Karpas-422 (cell line): Measurements from ENCODE around the gene CCDC150. TPM values are rescaled to one million over a fixed set of nuclear protein-coding genes. Genes with fewer than 3 reads are reported as not detected.
"Not testable (repeated sequence)": the region's sequence is repeated elsewhere in the genome, so short reads cannot be mapped to it uniquely, and the experiment has no call there.

Experiments
- DNase-seq: peaks from one replicate; pipeline ENCODE4 v3.0.0-alpha.2; 2015
- H2AFZ ChIP-seq: fragments of 200-600 bp; sonication (generic); 2 replicates; pipeline ENCODE4 v1.6.1; 2014; ENCODE audit warnings: antibody characterized with exemption, low read length, mixed read lengths
- H3K27ac ChIP-seq: fragments of 200-600 bp; sonication (generic); 2 replicates; pipeline ENCODE4 v1.5.1; 2014; ENCODE audit warnings: mild to moderate bottlenecking, low read length, moderate library complexity
- H3K27me3 ChIP-seq: fragments of 200-600 bp; sonication (generic); 2 replicates; pipeline ENCODE4 v1.6.1; 2014; ENCODE audit warnings: low read length, mixed read lengths
- H3K36me3 ChIP-seq: fragments of 200-600 bp; sonication (generic); 2 replicates; pipeline ENCODE4 v1.6.1; 2014; ENCODE audit warnings: low read length, mixed read lengths; ENCODE audit not compliant: insufficient read depth
- H3K4me1 ChIP-seq: fragments of 200-600 bp; sonication (generic); 2 replicates; pipeline ENCODE4 v1.6.1; 2014; ENCODE audit warnings: mild to moderate bottlenecking, low read length, mixed read lengths
- H3K4me2 ChIP-seq: fragments of 200-600 bp; sonication (generic); 2 replicates; pipeline ENCODE4 v1.6.1; 2014; ENCODE audit warnings: low read length, low read depth, mild to moderate bottlenecking; ENCODE audit not compliant: poor library complexity, severe bottlenecking
- H3K4me3 ChIP-seq: fragments of 200-600 bp; sonication (generic); 2 replicates; pipeline ENCODE4 v1.5.1; 2014; ENCODE audit warnings: mild to moderate bottlenecking, antibody characterized with exemption, low read length, mixed read lengths
- H3K79me2 ChIP-seq: fragments of 200-600 bp; sonication (generic); 2 replicates; pipeline ENCODE4 v1.6.1; 2014; ENCODE audit warnings: mild to moderate bottlenecking, low read length, mixed read lengths
- H3K9ac ChIP-seq: fragments of 200-600 bp; sonication (generic); 2 replicates; pipeline ENCODE4 v1.6.0; 2014; ENCODE audit warnings: low read length
- H3K9me2 ChIP-seq: fragments of 200-600 bp; sonication (generic), shearing (Covaris generic); replicated peaks from 2 replicates; pipeline ENCODE4 v1.6.0; 2014; ENCODE audit warnings: mild to moderate bottlenecking, low read length, moderate library complexity; ENCODE audit not compliant: insufficient read depth
- H3K9me3 ChIP-seq: fragments of 300-700, 200-600 bp; sonication (generic); 2 replicates; pipeline ENCODE4 v1.6.1; 2014; ENCODE audit warnings: low read length, mixed read lengths
- H4K20me1 ChIP-seq: fragments of 200-600 bp; sonication (generic); 2 replicates; pipeline ENCODE4 v1.6.1; 2014; ENCODE audit warnings: mild to moderate bottlenecking, antibody characterized with exemption, low read length, low read depth; ENCODE audit not compliant: insufficient read depth
- total RNA-seq: library from RNA; depleted of rRNA; stranded (reverse); fragments of >200 nt; shearing (Covaris generic); gene quantifications from 2 replicates; pipeline ENCODE4 v1.2.3, GENCODE V29; 2014; ENCODE audit warnings: low replicate concordance

Gene CCDC150
- total RNA-seq, 1 experiment from 2014 or later: 31.0 TPM

DNA sequence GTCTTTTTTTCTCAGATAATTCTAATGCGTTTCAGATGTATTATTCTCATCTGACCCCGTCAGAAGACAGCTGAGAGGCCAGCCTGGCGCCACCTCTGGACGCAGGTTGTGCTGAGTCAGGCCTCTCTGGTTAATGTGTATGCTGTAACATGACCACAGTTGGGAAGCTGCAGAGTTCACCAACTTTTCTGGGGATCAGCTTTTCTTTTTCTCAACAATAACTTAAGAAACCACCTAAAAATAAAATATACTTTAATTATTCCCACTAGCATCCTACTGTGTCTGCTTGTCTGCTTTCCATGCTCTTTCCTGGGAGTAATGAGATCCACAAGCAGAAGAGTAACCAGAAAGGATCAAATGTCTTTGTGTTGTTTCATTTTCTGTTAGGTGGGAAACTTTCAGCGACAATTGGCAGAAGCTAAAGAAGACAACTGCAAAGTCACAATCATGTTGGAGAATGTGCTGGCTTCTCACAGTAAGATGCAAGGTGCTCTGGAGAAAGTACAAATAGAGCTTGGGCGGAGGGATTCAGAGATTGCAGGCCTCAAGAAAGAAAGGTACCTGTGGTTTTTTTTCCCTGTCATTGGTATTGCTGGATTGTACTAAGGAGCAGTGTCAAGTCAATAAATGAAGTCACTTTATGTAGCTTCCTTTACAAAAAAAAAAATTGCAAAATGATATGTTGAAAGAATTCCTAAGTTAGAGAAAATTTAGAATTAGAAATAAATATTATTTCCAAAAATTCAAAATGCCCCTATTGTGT lies 79.8 kb downstream of the CCDC150 start:
- Histone ChIP-seq H2AFZ (no peak overlapping the region), H3K9me3 (no peaks in the 10 kb centered on the region), H3K27ac (no peak overlapping the region), H3K4me3 (no peak overlapping the region), H3K27me3 (no peaks in the 10 kb centered on the region), H3K4me2 (no peak overlapping the region), H3K79me2 (no peaks in the 10 kb centered on the region), H3K9ac (no peak overlapping the region), H3K9me2 (no peaks in the 10 kb centered on the region), H4K20me1 (no peaks in the 10 kb centered on the region), H3K4me1 (no peaks in the 10 kb centered on the region), H3K36me3 (peaks cover 18% of the 10 kb centered on the region; the same call in 1 of the 2 replicates)
- no peak for DNase-seq

GRCh38 chr2:196723571-196723970 lies 84.1 kb downstream of the CCDC150 start:
- Histone ChIP-seq H3K27ac (no peak overlapping the region), H3K79me2 (no peaks in the 10 kb centered on the region), H2AFZ (no peak overlapping the region), H3K9ac (no peak overlapping the region), H3K4me1 (no peaks in the 10 kb centered on the region), H3K36me3 (peaks cover 35% of the 10 kb centered on the region; the same call in 1 of the 2 replicates), H3K9me3 (no peaks in the 10 kb centered on the region), H3K4me2 (no peak overlapping the region), H3K27me3 (no peaks in the 10 kb centered on the region), H3K4me3 (no peak overlapping the region), H4K20me1 (no peaks in the 10 kb centered on the region), H3K9me2 (no peaks in the 10 kb centered on the region)
- no peak for DNase-seq

GRCh38 chr2:196725218-196725617 lies 85.7 kb downstream of the CCDC150 start:
- H3K4me1 ChIP-seq: no peaks in the 10 kb centered on the region
- no peak overlapping the region for H3K27ac ChIP-seq
- H3K27me3 ChIP-seq: no peaks in the 10 kb centered on the region
- H3K9ac ChIP-seq: no peak overlapping the region
- no peak for DNase-seq
- no peaks in the 10 kb centered on the region for H4K20me1 ChIP-seq
- no peak overlapping the region for H2AFZ ChIP-seq
- no peaks in the 10 kb centered on the region for H3K9me3 ChIP-seq
- no peak overlapping the region for H3K4me3 ChIP-seq
- H3K9me2 ChIP-seq: no peaks in the 10 kb centered on the region
- no peak overlapping the region for H3K4me2 ChIP-seq
- no peaks in the 10 kb centered on the region for H3K79me2 ChIP-seq
- peaks cover 51% of the 10 kb centered on the region; the same call in 1 of the 2 replicates for H3K36me3 ChIP-seq

DNA sequence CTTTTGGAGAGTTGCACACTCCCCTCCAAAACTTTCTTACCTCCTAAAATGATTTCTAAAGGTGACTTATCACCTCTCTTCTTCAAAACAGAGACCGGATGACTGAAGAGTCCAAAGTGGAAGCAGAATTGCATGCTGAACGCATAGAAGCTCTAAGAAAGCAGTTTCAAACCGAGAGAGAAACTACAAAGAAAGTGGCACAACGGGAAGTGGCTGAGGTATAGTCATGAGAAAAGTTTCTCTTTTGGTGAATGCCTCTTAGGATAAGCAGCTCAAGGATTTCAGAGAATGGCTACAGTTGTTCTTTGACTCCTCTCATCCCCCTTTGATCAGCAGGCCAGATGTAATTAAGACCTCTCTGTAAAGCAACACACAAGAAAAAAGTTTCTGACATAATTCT lies 86.4 kb downstream of the CCDC150 start:
- Histone ChIP-seq H2AFZ (no peak overlapping the region), H3K79me2 (no peaks in the 10 kb centered on the region), H3K4me2 (no peak overlapping the region), H3K27ac (no peak overlapping the region), H3K4me3 (no peak overlapping the region), H4K20me1 (no peaks in the 10 kb centered on the region), H3K9me2 (no peaks in the 10 kb centered on the region), H3K27me3 (no peaks in the 10 kb centered on the region), H3K9ac (no peak overlapping the region), H3K4me1 (no peaks in the 10 kb centered on the region), H3K9me3 (no peaks in the 10 kb centered on the region), H3K36me3 (peaks cover 53% of the 10 kb centered on the region; the same call in 1 of the 2 replicates)
- DNase-seq: no peak

DNA sequence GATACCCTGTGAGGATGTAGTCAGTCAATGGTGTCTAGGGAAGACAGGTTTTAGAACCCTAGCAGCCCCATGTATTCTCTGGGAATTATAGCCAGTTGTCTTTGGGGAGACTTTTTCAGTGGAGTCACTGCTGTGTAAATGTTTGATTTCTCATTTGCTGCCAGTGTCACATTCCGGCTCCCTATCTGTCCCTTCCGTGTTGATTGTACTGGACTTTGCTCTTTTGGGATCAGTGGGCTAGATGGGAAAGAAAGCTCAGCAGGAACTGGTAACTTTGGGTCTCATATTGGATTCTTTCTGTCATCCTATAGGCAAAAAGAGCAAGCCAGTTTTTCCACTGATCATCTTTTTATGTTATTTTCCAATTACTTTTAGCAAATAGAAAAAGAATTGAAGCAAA lies 89.9 kb downstream of the CCDC150 start:
- Histone ChIP-seq H3K9ac (no peak overlapping the region), H3K4me2 (no peak overlapping the region), H3K27me3 (no peaks in the 10 kb centered on the region), H3K9me2 (no peaks in the 10 kb centered on the region), H3K79me2 (no peaks in the 10 kb centered on the region), H3K9me3 (no peaks in the 10 kb centered on the region), H2AFZ (no peak overlapping the region), H3K4me3 (no peak overlapping the region), H3K36me3 (peaks cover 66% of the 10 kb centered on the region), H4K20me1 (no peaks in the 10 kb centered on the region), H3K4me1 (no peaks in the 10 kb centered on the region), H3K27ac (no peak overlapping the region)
- no peak for DNase-seq

DNA sequence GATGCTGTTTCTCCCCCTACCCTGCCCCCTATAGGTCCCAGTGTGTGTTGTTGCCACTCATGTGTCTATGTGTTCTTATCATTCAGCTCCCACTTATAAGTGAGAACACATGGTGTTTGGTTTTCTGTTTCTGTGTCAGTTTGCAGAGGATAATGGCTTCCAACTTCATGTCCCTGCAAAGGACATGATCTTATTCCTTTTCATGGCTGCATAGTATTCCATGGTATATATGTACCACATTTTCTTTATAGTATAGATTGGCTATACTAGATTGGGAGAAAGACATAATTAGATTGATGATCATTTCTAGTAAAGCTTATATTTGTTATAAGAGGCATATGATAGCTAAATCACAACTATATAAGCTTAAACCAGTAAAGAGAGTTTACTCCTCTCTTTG lies 97.1 kb downstream of the CCDC150 start:
- H3K9ac ChIP-seq, H3K4me1 ChIP-seq, H4K20me1 ChIP-seq, H3K27ac ChIP-seq, H3K9me2 ChIP-seq, H2AFZ ChIP-seq, H3K4me2 ChIP-seq, H3K4me3 ChIP-seq, H3K79me2 ChIP-seq, H3K27me3 ChIP-seq, DNase-seq: not testable (repeated sequence)
- peaks cover 11% of the 10 kb centered on the region; the same call in 1 of the 2 replicates for H3K9me3 ChIP-seq
- H3K36me3 ChIP-seq: peaks cover 51% of the 10 kb centered on the region

DNA sequence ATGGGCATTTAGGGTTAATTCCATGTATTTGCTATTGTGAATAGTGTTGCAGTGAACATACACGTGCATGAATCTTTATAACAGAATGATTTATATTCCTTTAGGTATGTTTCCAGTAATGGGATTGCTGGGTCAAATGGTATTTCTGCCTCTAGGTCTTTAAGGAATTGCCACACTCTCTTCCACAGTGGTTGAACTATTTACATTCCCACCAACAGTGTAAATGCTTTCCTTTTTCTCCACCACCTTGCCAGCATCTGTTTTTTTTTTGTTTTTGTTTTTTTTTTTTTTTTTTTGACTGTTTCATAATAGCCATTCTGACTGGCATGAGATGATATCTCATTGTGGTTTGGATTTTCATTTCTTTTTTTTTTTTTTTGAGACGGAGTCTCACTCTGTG lies 97.5 kb downstream of the CCDC150 start:
- no peaks in the 10 kb centered on the region for H3K9me2 ChIP-seq
- H3K9ac ChIP-seq: no peak overlapping the region
- DNase-seq: no peak

DNA sequence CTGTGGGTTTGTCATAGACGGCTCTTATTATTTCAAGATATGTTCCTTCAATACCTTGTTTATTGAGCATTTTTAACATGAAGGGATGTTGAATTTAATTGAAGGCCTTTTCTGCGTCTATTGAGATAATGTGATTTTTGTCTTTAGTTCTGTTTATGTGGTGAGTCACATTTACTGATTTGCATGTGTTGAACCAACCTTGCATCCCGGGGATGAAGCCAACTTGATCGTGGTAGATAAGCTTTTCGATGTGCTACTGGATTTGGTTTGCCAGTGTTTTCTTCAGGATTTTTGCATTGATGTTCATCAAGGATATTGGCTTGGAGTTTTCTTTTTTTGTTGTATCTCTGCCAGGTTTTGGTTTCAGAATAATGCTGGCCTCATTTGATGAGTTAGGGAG lies 99.5 kb downstream of the CCDC150 start:
- H3K9me2 ChIP-seq: no peaks in the 10 kb centered on the region

More for the DNA sequence above, 97.5 kb downstream of the CCDC150 start:
- no peak overlapping the region for H2AFZ ChIP-seq
- H3K9me3 ChIP-seq: peaks cover 11% of the 10 kb centered on the region; the same call in 1 of the 2 replicates
- H3K27me3 ChIP-seq: no peaks in the 10 kb centered on the region
- peaks cover 47% of the 10 kb centered on the region for H3K36me3 ChIP-seq
- no peak overlapping the region for H3K4me2 ChIP-seq
- H4K20me1 ChIP-seq: no peaks in the 10 kb centered on the region
- no peak overlapping the region for H3K4me3 ChIP-seq
- no peaks in the 10 kb centered on the region for H3K4me1 ChIP-seq
- H3K79me2 ChIP-seq: 0 out of 2 replicates have a peak, but pooled peaks cover 2% of the 10 kb centered on the region
- H3K27ac ChIP-seq: no peak overlapping the region

More for the DNA sequence above, 99.5 kb downstream of the CCDC150 start:
- no peak overlapping the region for H2AFZ ChIP-seq
- H3K4me3 ChIP-seq: no peak overlapping the region
- no peak for DNase-seq
- peaks cover 32% of the 10 kb centered on the region for H3K36me3 ChIP-seq
- peaks cover 11% of the 10 kb centered on the region; the same call in 1 of the 2 replicates for H3K9me3 ChIP-seq
- no peaks in the 10 kb centered on the region for H3K4me1 ChIP-seq
- no peak overlapping the region for H3K27ac ChIP-seq
- no peak overlapping the region for H3K9ac ChIP-seq
- no peak overlapping the region for H3K4me2 ChIP-seq
- 0 out of 2 replicates have a peak, but pooled peaks cover 2% of the 10 kb centered on the region for H3K79me2 ChIP-seq
- H3K27me3 ChIP-seq: no peaks in the 10 kb centered on the region
- no peaks in the 10 kb centered on the region for H4K20me1 ChIP-seq
